ENCODE results near the gene CRYM.
"Not testable (repeated sequence)": the region's sequence is repeated elsewhere in the genome, so short reads cannot be mapped to it uniquely, and the experiment has no call there.

Gene CRYM

GRCh38 chr16:21277927-21278706, at the start of gene CRYM:
CRYM (minus strand) TSS chr16:21278290; CDS start chr16:21278251, 39 bp downstream.
- DNase-seq = peak; percentile 14

- no peak for DNase-seq
Observed at GRCh38 chr16:21327046-21327445, 49.0 kb upstream of the CRYM start.

GRCh38 chr16:21326459-21326858, 48.4 kb upstream of the CRYM start:
- no peak for DNase-seq

- no peak for DNase-seq
Observed at GRCh38 chr16:21324267-21324666, 46.2 kb upstream of the CRYM start.

GRCh38 chr16:21322251-21322650, 44.2 kb upstream of the CRYM start:
- DNase-seq = not testable (repeated sequence)

- no peak for DNase-seq
Observed at GRCh38 chr16:21321736-21322135, 43.6 kb upstream of the CRYM start.

GRCh38 chr16:21314339-21314738, 36.2 kb upstream of the CRYM start:
- DNase-seq = no peak

- not testable (repeated sequence) for DNase-seq
Observed at GRCh38 chr16:21312863-21313372, 34.8 kb upstream of the CRYM start.

- not testable (repeated sequence) for DNase-seq
Observed at GRCh38 chr16:21312046-21312445, 34.0 kb upstream of the CRYM start.

GRCh38 chr16:21306712-21307111, 28.6 kb upstream of the CRYM start:
- not testable (repeated sequence) for DNase-seq

- peak; percentile 76 for DNase-seq
Observed at GRCh38 chr16:21302898-21303528, 24.9 kb upstream of the CRYM start.

GRCh38 chr16:21302454-21302853, 24.4 kb upstream of the CRYM start:
- peak; percentile 6 for DNase-seq

GRCh38 chr16:21301895-21302291, 23.8 kb upstream of the CRYM start:
- DNase-seq = no peak

GRCh38 chr16:21301168-21301894, 23.2 kb upstream of the CRYM start:
- DNase-seq = peak; percentile 73

- peak; percentile 100 for DNase-seq
Observed at GRCh38 chr16:21300309-21301167, 22.4 kb upstream of the CRYM start.

- DNase-seq = not testable (repeated sequence)
Observed at GRCh38 chr16:21289789-21290188, 11.7 kb upstream of the CRYM start.

GRCh38 chr16:21285314-21285713, 7.2 kb upstream of the CRYM start:
- DNase-seq = no peak

- no peak for DNase-seq
Observed at GRCh38 chr16:21284414-21284813, 6.3 kb upstream of the CRYM start.

GRCh38 chr16:21283521-21284289, 5.6 kb upstream of the CRYM start:
- DNase-seq = peak; percentile 45

- DNase-seq = no peak
Observed at GRCh38 chr16:21281698-21282389, 3.8 kb upstream of the CRYM start.

GRCh38 chr16:21279501-21279900, 1.4 kb upstream of the CRYM start:
- DNase-seq = no peak

Measured in fibroblast of skin of right biceps (primary cell).